Natural killer cell (primary cell): ENCODE results near the gene MED12L. TPM values are rescaled to one million over a fixed set of nuclear protein-coding genes. Genes with fewer than 3 reads are reported as not detected.

Experiments used
- ATAC-seq, 3 donors: fragments of 150-1000 bp in 2 of 3; fragments of 200-7000 bp in 1 of 3; cut with Tn5 transposase; 1 replicate in 1 of 3; 2 replicates in 2 of 3; pipeline ENCODE4 v1.10.0; 2021; ENCODE audit warnings: mild to moderate bottlenecking in 2 of 3, moderate library complexity in 2 of 3
- DNase-seq, 2 donors: peaks; one replicate each; pipeline versions ENCODE4 v3.0.0 to v3.0.0-alpha.2; 2013 to 2021; ENCODE audit warnings: mixed read lengths in 1 of 2
- H3K27ac ChIP-seq: one replicate; pipeline ENCODE4 v1.5.1; 2013; ENCODE audit warnings: mild to moderate bottlenecking, low read length
- H3K27me3 ChIP-seq: one replicate; pipeline ENCODE4 v1.6.1; 2013; ENCODE audit warnings: low read length; ENCODE audit not compliant: control insufficient read depth, insufficient read depth
- H3K36me3 ChIP-seq: one replicate; pipeline ENCODE4 v1.6.1; 2013; ENCODE audit warnings: low read length; ENCODE audit not compliant: control insufficient read depth, insufficient read depth
- H3K4me1 ChIP-seq: one replicate; pipeline ENCODE4 v1.6.1; 2013; ENCODE audit warnings: low read length; ENCODE audit not compliant: control insufficient read depth, insufficient read depth
- H3K4me3 ChIP-seq: one replicate; pipeline ENCODE4 v1.5.1; 2013; ENCODE audit warnings: low read length
- H3K9me3 ChIP-seq: one replicate; pipeline ENCODE4 v1.6.1; 2013; ENCODE audit warnings: low read length; ENCODE audit not compliant: control insufficient read depth, insufficient read depth
- H3K27ac Mint-ChIP-seq, 2 donors: one replicate each; pipeline ENCODE4 v1.8.0; 2022; ENCODE audit warnings: mild to moderate bottlenecking in 2 of 2, mixed read lengths in 2 of 2, moderate library complexity in 1 of 2
- H3K27me3 Mint-ChIP-seq, 2 donors: one replicate each; pipeline ENCODE4 v1.8.0; 2022; ENCODE audit warnings: low read depth in 2 of 2, mixed read lengths in 2 of 2
- H3K36me3 Mint-ChIP-seq: one replicate; pipeline ENCODE4 v1.8.0; 2022; ENCODE audit warnings: mixed read lengths
- H3K4me1 Mint-ChIP-seq, 2 donors: one replicate each; pipeline ENCODE4 v1.8.0; 2022; ENCODE audit warnings: mixed read lengths in 2 of 2
- H3K4me3 Mint-ChIP-seq: one replicate; pipeline ENCODE4 v1.8.0; 2022; ENCODE audit warnings: mild to moderate bottlenecking, moderate library complexity, mixed read lengths
- H3K9me3 Mint-ChIP-seq, 2 donors: one replicate each; pipeline ENCODE4 v1.8.0; 2022; ENCODE audit warnings: mixed read lengths in 2 of 2
- CTCF ChIP-seq: fragments of 200-600 bp; IDR thresholded peaks from one replicate; pipeline ENCODE4 v1.8.0; 2022; ENCODE audit warnings: antibody characterized with exemption
- WGBS: methylation state at CpG from one replicate; pipeline ENCODE4 v1.1.7; 2013; ENCODE audit warnings: missing lambda C conversion rate; ENCODE audit not compliant: insufficient coverage; 5-methylcytosine and 5-hydroxymethylcytosine counted together
- intact Hi-C: fragments of 100-400 bp; cut with micrococcal nuclease; formaldehyde crosslinking; loops from one replicate; pipeline ENCODE4 v1.14.2; 2022
- total RNA-seq, 4 donors: library from RNA; stranded (reverse); fragments of 120-200 nt in 1 of 4; gene quantifications; one replicate each; pipeline versions ENCODE4 v1.2.3 to v1.2.4, GENCODE V29; 2013 to 2022

MED12L gene
- total RNA-seq, 3 donors from 2014 or later (not counting 1 experiment from before 2014, with no cell fraction given), result 3.0 to 6.5 (median 3.0) TPM

- H3K4me1 Mint-ChIP-seq, result peaks cover 31 to 37% of the 10 kb centered on the region in 2 donors
- H3K36me3 Mint-ChIP-seq, result no peaks in the 10 kb centered on the region
- no peaks in the 10 kb centered on the region for H3K36me3 ChIP-seq
- H3K27ac ChIP-seq, result no peak overlapping the region
- no peaks in the 10 kb centered on the region for H3K9me3 Mint-ChIP-seq
- no peak for TF ChIP-seq CTCF
- no peak overlapping the region for H3K4me3 ChIP-seq
- WGBS, result 32% methylated on average over 5 of the region's 7 CpGs
- H3K27me3 ChIP-seq, result no peaks in the 10 kb centered on the region
- peak; percentile 33 to 68 (median 48) for ATAC-seq
- no peaks in the 10 kb centered on the region for H3K27me3 Mint-ChIP-seq
- H3K27ac Mint-ChIP-seq, result peak overlapping the region in 1 of 2 donors; percentile 30
- no peak for DNase-seq
- H3K4me1 ChIP-seq, result peaks cover 20% of the 10 kb centered on the region
- intact Hi-C loops, result no loop called here
- H3K9me3 ChIP-seq, result no peaks in the 10 kb centered on the region
- peak overlapping the region; percentile 65 for H3K4me3 Mint-ChIP-seq
These were observed 219.8 kb downstream of the MED12L start for GRCh38 chr3:151305060-151305774.

GRCh38 chr3:151305775-151306151, 220.3 kb downstream of the MED12L start:
- Histone ChIP-seq H3K4me3 (no peak overlapping the region), H3K27ac (no peak overlapping the region), H3K27me3 (no peaks in the 10 kb centered on the region), H3K4me1 (peaks cover 20% of the 10 kb centered on the region), H3K9me3 (no peaks in the 10 kb centered on the region), H3K36me3 (no peaks in the 10 kb centered on the region)
- H3K4me3 Mint-ChIP-seq, result peak overlapping the region; percentile 65
- TF ChIP-seq CTCF, result no peak
- H3K27me3 Mint-ChIP-seq, result no peaks in the 10 kb centered on the region
- WGBS, result 89% methylated on average over 4 of the region's 4 CpGs
- peak overlapping the region; percentile 20 to 30 for H3K27ac Mint-ChIP-seq
- H3K9me3 Mint-ChIP-seq, result no peaks in the 10 kb centered on the region
- intact Hi-C loops, result no loop called here
- H3K36me3 Mint-ChIP-seq, result no peaks in the 10 kb centered on the region
- DNase-seq, result no peak
- peak in 1 of 3 donors; percentile 6 for ATAC-seq
- H3K4me1 Mint-ChIP-seq, result peaks cover 31 to 37% of the 10 kb centered on the region in 2 donors

GRCh38 chr3:151306168-151306810, 220.8 kb downstream of the MED12L start:
- Mint-ChIP-seq H3K9me3 (no peaks in the 10 kb centered on the region), H3K27me3 (no peaks in the 10 kb centered on the region), H3K4me1 (peaks cover 31 to 37% of the 10 kb centered on the region in 2 donors), H3K36me3 (no peaks in the 10 kb centered on the region), H3K27ac (peak overlapping the region; percentile 20 to 30), H3K4me3 (peak overlapping the region; percentile 65)
- WGBS, result 61% methylated on average over 6 of the region's 6 CpGs
- ATAC-seq (peak; percentile 52 to 79 (median 61)), DNase-seq (no peak)
- H3K27me3 ChIP-seq, result no peaks in the 10 kb centered on the region
- H3K27ac ChIP-seq, result no peak overlapping the region
- H3K4me3 ChIP-seq, result no peak overlapping the region
- intact Hi-C loops, result no loop called here
- no peaks in the 10 kb centered on the region for H3K36me3 ChIP-seq
- peaks cover 20% of the 10 kb centered on the region for H3K4me1 ChIP-seq
- H3K9me3 ChIP-seq, result no peaks in the 10 kb centered on the region
- TF ChIP-seq CTCF, result no peak
